H1 (cell line): ENCODE data around the gene PTPRT. TPM values are rescaled to one million over a fixed set of nuclear protein-coding genes. Genes with fewer than 3 reads are reported as not detected.

ENCODE experiments used
- SIN3A ChIP-seq, 2 experiments: IDR thresholded peaks in 1 of 2; conservative IDR thresholded peaks in 1 of 2; 2 replicates each; pipeline ENCODE4 v1.6.1; 2011 to 2012; ENCODE audit warnings: low read length in 2 of 2, improper control_type of control experiment in 1 of 2, low read depth in 1 of 2, mild to moderate bottlenecking in 1 of 2
- USF2 ChIP-seq: IDR thresholded peaks from 2 replicates; pipeline ENCODE4 v1.6.1; 2011; ENCODE audit warnings: low read length, improper control_type of control experiment
- polyA plus RNA-seq, 7 experiments: library from polyadenylated mRNA; depleted of rRNA in 3 of 7; stranded (reverse) in 5 of 7; unstranded in 2 of 7; fragments of >200 nt in 5 of 7; fragments of 200-250 nt in 2 of 7; gene quantifications; 1 replicate in 5 of 7; 2 replicates in 1 of 7; 4 replicates in 1 of 7; pipeline versions ENCODE4 v1.2.1 to v1.2.3, GENCODE V29; 2011 to 2013; ENCODE audit warnings: missing spikeins in 2 of 7, mixed read lengths in 2 of 7
- total RNA-seq: library from RNA; stranded (reverse); fragmentation: NEBNext Ultra II Directional; extraction: Animal tissue kit (Norgen Biotek cat#: 25700); gene quantifications from 2 replicates; pipeline ENCODE4 v1.2.1, GENCODE V29; 2021

PTPRT gene
- total and polyA plus RNA-seq, 2 of the 8 experiments (the other 6 are each of a cell fraction or from before 2014, with no cell fraction given), result 0.33 to 1.8 TPM

- TF ChIP-seq SIN3A (conservative IDR thresholded peaks at IDR 0.05 in 1 of 2, IDR thresholded peaks at IDR 0.05 in 1 of 2; ENCODE audit: low read depth in 1 of 2, low read length in 2 of 2) (no peak), USF2 (no peak)
Observed at GRCh38 chr20:42190084-42190483, 999.6 kb downstream of the PTPRT start (continued).
